K562 (cell line): Measurements from ENCODE around the gene SLC25A26. TPM values are rescaled to one million over a fixed set of nuclear protein-coding genes. Genes with fewer than 3 reads are reported as not detected.

Experiments
- ATAC-seq: fragments of 200-7000 bp; cut with Tn5 transposase; 3 replicates; pipeline ENCODE4 v1.9.1; 2020; ENCODE audit warnings: moderate library complexity
- BruUV-seq: library from RNA; stranded (reverse); fragments of 400-500 nt; replicated peaks from 2 replicates; lab custom pipeline; 2021; lab: Mats Ljungman, UMichigan
- CTCF ChIA-PET: fragments of 300-600 bp; formaldehyde crosslinking; extraction: SDS; loops from one replicate; lab custom pipeline; 2021; ENCODE audit warnings: low intra/inter-chr PET ratio; lab: Yijun Ruan, JAX
- POLR2A ChIA-PET: fragments of 300-600, 350-650 bp; sonication (Branson Sonifier 250); formaldehyde crosslinking; extraction: SDS; loops from one replicate; lab custom pipeline; 2021; ENCODE audit warnings: antibody characterized with exemption, inconsistent platforms; lab: Yijun Ruan, JAX
- DNase-seq, 4 experiments: peaks; one replicate each; pipeline versions ENCODE4 v3.0.0 to v3.0.0-alpha.2; 2011 to 2018; ENCODE audit warnings: low spot score in 3 of 4, mixed read lengths in 3 of 4; ENCODE audit errors: extremely low read depth in 1 of 4
- FAIRE-seq: peaks from 2 replicates; lab custom pipeline; 2011; peaks lifted over from hg19 to GRCh38; lab: Jason Lieb, UNC
- H2AFZ ChIP-seq: 2 replicates; pipeline ENCODE4 v1.6.0; 2011; ENCODE audit warnings: low read depth, low read length, control low read depth, inconsistent platforms
- H3K27ac ChIP-seq: fragments of 200-600 bp; 3 replicates; pipeline ENCODE4 v1.8.0; 2011; ENCODE audit warnings: low read depth, mild to moderate bottlenecking, control low read depth, inconsistent platforms, low read length, moderate library complexity, mixed read lengths; ENCODE audit errors: extremely low read depth
- H3K27me3 ChIP-seq, 2 experiments: fragments of 300-600 bp in 1 of 2; 2 replicates in 1 of 2; 3 replicates in 1 of 2; pipeline versions ENCODE4 v1.6.0 to v1.8.0; 2011; ENCODE audit warnings: inconsistent platforms in 2 of 2, low read length in 2 of 2, mild to moderate bottlenecking in 1 of 2, mixed read lengths in 1 of 2, moderate library complexity in 1 of 2; ENCODE audit not compliant: control insufficient read depth in 2 of 2, insufficient read depth in 2 of 2
- H3K36me3 ChIP-seq: fragments of 300-600 bp; 3 replicates; pipeline ENCODE4 v1.8.0; 2011; ENCODE audit warnings: mild to moderate bottlenecking, low read length, inconsistent platforms; ENCODE audit not compliant: control insufficient read depth, insufficient read depth
- H3K4me1 ChIP-seq, 2 experiments: fragments of 200-600 bp in 1 of 2; replicated peaks in 1 of 2; 2 replicates in 1 of 2; 3 replicates in 1 of 2; pipeline versions ENCODE4 v1.5.1 to v1.8.0; 2011; ENCODE audit warnings: inconsistent platforms in 2 of 2, low read length in 2 of 2, mild to moderate bottlenecking in 1 of 2, mixed read lengths in 1 of 2, moderate library complexity in 1 of 2; ENCODE audit not compliant: control insufficient read depth in 2 of 2, insufficient read depth in 2 of 2
- H3K4me2 ChIP-seq: 2 replicates; pipeline ENCODE4 v1.6.1; 2011; ENCODE audit warnings: low read length, control low read depth, inconsistent platforms, mixed read lengths; ENCODE audit not compliant: insufficient read depth
- H3K4me3 ChIP-seq: fragments of 200-600 bp; sonication (generic), shearing (Covaris generic); 2 replicates; pipeline ENCODE4 v1.5.1; 2016; ENCODE audit warnings: control low read depth, inconsistent platforms
- H3K79me2 ChIP-seq: fragments of 200-600 bp; 3 replicates; pipeline ENCODE4 v1.8.0; 2011; ENCODE audit warnings: low read length, inconsistent platforms; ENCODE audit not compliant: control insufficient read depth, insufficient read depth
- H3K9ac ChIP-seq, 2 experiments: 2 replicates each; pipeline versions ENCODE4 v1.6.0 to v1.6.1; 2011; ENCODE audit warnings: low read depth in 2 of 2, low read length in 2 of 2, control low read depth in 1 of 2, inconsistent platforms in 1 of 2, mild to moderate bottlenecking in 1 of 2, mixed read lengths in 1 of 2; ENCODE audit not compliant: insufficient read depth in 1 of 2
- H3K9me1 ChIP-seq: one replicate; pipeline ENCODE4 v1.6.0; 2011; ENCODE audit warnings: inconsistent platforms, mild to moderate bottlenecking, low read length, moderate library complexity; ENCODE audit not compliant: control insufficient read depth, insufficient read depth
- H3K9me3 ChIP-seq: replicated peaks from 2 replicates; pipeline ENCODE4 v1.5.1; 2011; ENCODE audit warnings: low read depth, low read length, inconsistent platforms; ENCODE audit not compliant: control insufficient read depth, insufficient read depth
- H4K20me1 ChIP-seq: replicated peaks from 2 replicates; pipeline ENCODE4 v1.6.1; 2011; ENCODE audit warnings: low read length, inconsistent platforms, mixed read lengths; ENCODE audit not compliant: control insufficient read depth, insufficient read depth
- ARID2 ChIP-seq: fragments of 450-650 bp; IDR thresholded peaks from 2 replicates; pipeline ENCODE4 v1.6.1; 2017; ENCODE audit warnings: antibody characterized with exemption, mild to moderate bottlenecking
- BCL6 ChIP-seq: fragments of 250-450 bp; sonication (Bioruptor Pico); IDR thresholded peaks from 2 replicates; pipeline ENCODE4 v1.4.0; 2020
- BMI1 ChIP-seq: fragments of 150-350 bp; IDR thresholded peaks from 2 replicates; pipeline ENCODE4 v1.6.1; 2014; ENCODE audit warnings: low read length
- DEAF1 ChIP-seq: fragments of 450-650 bp; formaldehyde crosslinking; IDR thresholded peaks from 2 replicates; pipeline ENCODE4 v1.4.0; 2020; ENCODE audit warnings: mild to moderate bottlenecking, moderate library complexity
- GATAD2A ChIP-seq: fragments of 450-650 bp; IDR thresholded peaks from 2 replicates; pipeline ENCODE4 v1.6.1; 2017
- HEY1 ChIP-seq: fragments of 250-450 bp; sonication (Bioruptor Pico); IDR thresholded peaks from 2 replicates; pipeline ENCODE4 v1.5.0; 2020; ENCODE audit warnings: mild to moderate bottlenecking, moderate library complexity, borderline replicate concordance
- HOXB6 ChIP-seq: fragments of 250-450 bp; sonication (Bioruptor Pico); IDR thresholded peaks from 2 replicates; pipeline ENCODE4 v1.5.1; 2022; ENCODE audit warnings: mild to moderate bottlenecking, borderline replicate concordance
- KLF13 ChIP-seq: fragments of 450-650 bp; IDR thresholded peaks from 2 replicates; pipeline ENCODE4 v1.6.1; 2016; ENCODE audit warnings: missing genetic modification characterization, low read depth, mild to moderate bottlenecking, missing compliant biosample characterization, moderate library complexity, borderline replicate concordance
- LARP7 ChIP-seq: fragments of 450-650 bp; IDR thresholded peaks from 2 replicates; pipeline ENCODE4 v1.6.1; 2016
- LCOR ChIP-seq: sonication (generic); formaldehyde crosslinking; IDR thresholded peaks from 2 replicates; pipeline ENCODE4 v1.8.0; 2022; ENCODE audit warnings: mild to moderate bottlenecking, missing genetic modification reagents
- NCOA4 ChIP-seq: fragments of 450-650 bp; IDR thresholded peaks from 2 replicates; pipeline ENCODE4 v1.6.1; 2018; ENCODE audit warnings: mild to moderate bottlenecking; ENCODE audit not compliant: partially characterized antibody
- POLR2B ChIP-seq: fragments of 450-650 bp; IDR thresholded peaks from 2 replicates; pipeline ENCODE4 v1.6.1; 2018; ENCODE audit warnings: low read depth; ENCODE audit not compliant: partially characterized antibody
- SMARCB1 ChIP-seq: IDR thresholded peaks from 2 replicates; pipeline ENCODE4 v1.6.1; 2011; ENCODE audit warnings: improper control_type of control experiment, low read depth; ENCODE audit not compliant: insufficient read length
- ZBTB1 ChIP-seq: sonication (generic); formaldehyde crosslinking; IDR thresholded peaks from 2 replicates; pipeline ENCODE4 v1.8.1; 2023; ENCODE audit warnings: missing genetic modification reagents, low read depth, mild to moderate bottlenecking, borderline replicate concordance
- ZBTB8A ChIP-seq: fragments of 450-650 bp; IDR thresholded peaks from 2 replicates; pipeline ENCODE4 v1.6.1; 2018; ENCODE audit warnings: mild to moderate bottlenecking, moderate library complexity; ENCODE audit not compliant: partially characterized antibody
- ZC3H11A ChIP-seq: IDR thresholded peaks from 2 replicates; pipeline ENCODE4 v1.6.1; 2012; ENCODE audit warnings: low read depth, low read length, improper control_type of control experiment
- ZKSCAN3 ChIP-seq: fragments of 250-450 bp; sonication (Bioruptor Pico); IDR thresholded peaks from 2 replicates; pipeline ENCODE4 v1.4.0; 2020
- ZNF217 ChIP-seq: sonication (generic); formaldehyde crosslinking; IDR thresholded peaks from 2 replicates; pipeline ENCODE4 v1.8.0; 2022; ENCODE audit warnings: mild to moderate bottlenecking, missing genetic modification reagents
- ZNF253 ChIP-seq: fragments of 250-450 bp; sonication (Bioruptor Pico); conservative IDR thresholded peaks from 2 replicates; pipeline ENCODE4 v1.6.1; 2021; ENCODE audit warnings: mild to moderate bottlenecking
- ZNF384 ChIP-seq: IDR thresholded peaks from 2 replicates; pipeline ENCODE4 v1.6.1; 2012; ENCODE audit warnings: low read depth, low read length, improper control_type of control experiment
- WGBS: fragments of 100-300 bp; shearing (Covaris generic); methylation state at CpG from one replicate; pipeline ENCODE4 v1.1.6; 2016; ENCODE audit warnings: low coverage, mixed read lengths; ENCODE audit not compliant: insufficient coverage; ENCODE audit errors: missing lambda C conversion rate; 5-methylcytosine and 5-hydroxymethylcytosine counted together
- in situ Hi-C: fragments of 300-500 bp; cut with MboI; formaldehyde crosslinking; loops from 4 replicates; pipeline ENCODE4 v1.15.0; 2018; ENCODE audit warnings: inconsistent platforms, mixed read lengths
- intact Hi-C: fragments of 100-400 bp; cut with micrococcal nuclease; formaldehyde crosslinking; loops from 2 replicates; pipeline ENCODE4 v1.14.2; 2022
- polyA plus RNA-seq, 8 experiments: library from polyadenylated mRNA; depleted of rRNA in 4 of 8; stranded (reverse) in 5 of 8; unstranded in 3 of 8; fragments of >200 nt; fragmentation: Nextera tagmentation in 2 of 8; fragmentation: Illumina TruSeq in 1 of 8; extraction: Ambion mirVana in 2 of 8; extraction: Trizol in 1 of 8; gene quantifications; 2 replicates each; pipeline versions ENCODE4 v1.2.1 to v1.2.3, GENCODE V29; 2011 to 2014; ENCODE audit warnings: inconsistent platforms in 1 of 8, missing spikeins in 1 of 8
- total RNA-seq, 7 experiments: library from RNA; depleted of rRNA in 6 of 7; stranded (reverse); fragments of >200 nt in 6 of 7; fragmentation: Illumina TruSeq in 2 of 7; extraction: Trizol in 2 of 7; gene quantifications; 2 replicates each; pipeline versions ENCODE4 v1.2.1 to v1.2.3, GENCODE V29; 2011 to 2021; ENCODE audit warnings: low replicate concordance in 1 of 7
- TF ChIP-seq, protein P1 (sequence below), 3 experiments: IDR thresholded peaks in 2 of 3; conservative IDR thresholded peaks in 1 of 3; 2 replicates each; pipeline ENCODE4 v1.5.1; 2011 to 2012; ENCODE audit warnings: low read length in 3 of 3, mild to moderate bottlenecking in 3 of 3, control low read depth in 2 of 3, improper control_type of control experiment in 1 of 3, inconsistent platforms in 1 of 3, low read depth in 1 of 3, mixed read lengths in 1 of 3, moderate library complexity in 1 of 3; ENCODE audit not compliant: insufficient read depth in 2 of 3

The SLC25A26 gene
- total and polyA plus RNA-seq, 9 of the 15 experiments (the other 6 are each of a cell fraction or from before 2014, with no cell fraction given): 7.2 to 29.1 (median 12.6) TPM

DNA sequence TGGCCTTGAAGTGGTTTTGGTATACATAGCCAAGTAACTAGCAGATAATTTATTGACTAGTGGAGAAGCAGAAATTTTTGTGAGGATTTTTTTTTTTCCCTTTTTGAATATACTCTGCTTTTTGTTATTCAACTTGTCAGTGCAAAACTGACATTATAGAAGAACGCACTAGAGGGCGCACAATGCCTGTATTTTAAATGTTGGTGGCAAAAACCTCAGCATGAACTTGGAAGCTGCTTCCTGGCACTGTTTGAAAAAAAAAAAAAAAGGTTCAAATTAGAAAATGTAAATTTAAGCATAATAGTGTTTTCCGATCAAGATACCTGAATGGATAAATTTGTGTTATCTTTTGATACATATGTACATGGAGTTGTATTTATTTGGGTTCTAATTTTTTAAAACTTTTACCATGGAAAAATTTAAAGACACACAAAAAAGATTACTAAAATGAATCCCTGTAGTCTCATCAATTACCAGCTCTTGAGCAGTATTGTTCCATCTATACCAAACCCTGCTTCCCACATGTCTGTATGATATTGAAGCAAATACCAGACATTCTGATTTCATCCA, 56.0 kb downstream of the SLC25A26 start (continued):
- TF ChIP-seq, protein P1, sequence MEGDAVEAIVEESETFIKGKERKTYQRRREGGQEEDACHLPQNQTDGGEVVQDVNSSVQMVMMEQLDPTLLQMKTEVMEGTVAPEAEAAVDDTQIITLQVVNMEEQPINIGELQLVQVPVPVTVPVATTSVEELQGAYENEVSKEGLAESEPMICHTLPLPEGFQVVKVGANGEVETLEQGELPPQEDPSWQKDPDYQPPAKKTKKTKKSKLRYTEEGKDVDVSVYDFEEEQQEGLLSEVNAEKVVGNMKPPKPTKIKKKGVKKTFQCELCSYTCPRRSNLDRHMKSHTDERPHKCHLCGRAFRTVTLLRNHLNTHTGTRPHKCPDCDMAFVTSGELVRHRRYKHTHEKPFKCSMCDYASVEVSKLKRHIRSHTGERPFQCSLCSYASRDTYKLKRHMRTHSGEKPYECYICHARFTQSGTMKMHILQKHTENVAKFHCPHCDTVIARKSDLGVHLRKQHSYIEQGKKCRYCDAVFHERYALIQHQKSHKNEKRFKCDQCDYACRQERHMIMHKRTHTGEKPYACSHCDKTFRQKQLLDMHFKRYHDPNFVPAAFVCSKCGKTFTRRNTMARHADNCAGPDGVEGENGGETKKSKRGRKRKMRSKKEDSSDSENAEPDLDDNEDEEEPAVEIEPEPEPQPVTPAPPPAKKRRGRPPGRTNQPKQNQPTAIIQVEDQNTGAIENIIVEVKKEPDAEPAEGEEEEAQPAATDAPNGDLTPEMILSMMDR (IDR thresholded peaks at IDR 0.05 in 2 of 3, conservative IDR thresholded peaks at IDR 0.05 in 1 of 3; ENCODE audit: insufficient read depth in 2 of 3, low read depth in 1 of 3, low read length in 3 of 3): peak; percentile 38 to 65 (median 45); a peak in 4 of 6 replicates
- TF ChIP-seq ZBTB8A: no peak
- TF ChIP-seq ARID2: 0 out of 2 replicates have a peak, but pooled peaks have one; percentile 18
- peak; percentile 83 for TF ChIP-seq ZNF384
- TF ChIP-seq ZNF253: no peak
- 0 out of 2 replicates have a peak, but pooled peaks have one; percentile 24 for TF ChIP-seq DEAF1 (CRISPR knock-in tag)

GRCh38 chr3:66279168-66279567, 58.4 kb downstream of the SLC25A26 start:
- Histone ChIP-seq H3K4me1 (no peaks in the 10 kb centered on the region), H3K27ac (no peak overlapping the region), H3K79me2 (no peaks in the 10 kb centered on the region), H3K4me2 (no peak overlapping the region), H2AFZ (no peak overlapping the region), H3K9me3 (no peaks in the 10 kb centered on the region), H3K9me1 (no peaks in the 10 kb centered on the region), H3K27me3 (no peaks in the 10 kb centered on the region), H3K4me3 (no peak overlapping the region), H3K9ac (no peak overlapping the region), H3K36me3 (no peaks in the 10 kb centered on the region), H4K20me1 (no peaks in the 10 kb centered on the region)
- intact Hi-C loops (loop anchor here (5.0 kb wide), 1 partner anchor 98 kb away; no protein-coding TSS in a partner anchor), in situ Hi-C loops (loop anchor here (5.0 kb wide), 1 partner anchor 538 kb away; no protein-coding TSS in a partner anchor)
- WGBS: 50% methylated on average over 1 of the region's 1 CpG
- no peak for DNase-seq
- BruUV-seq: no TSS peak
- ATAC-seq: no peak
- ChIA-PET POLR2A (no interaction called here), CTCF (no interaction called here)
- no peak for FAIRE-seq
- no peak for TF ChIP-seq GATAD2A
- no peak for TF ChIP-seq ZBTB1 (CRISPR knock-in tag)
- TF ChIP-seq LCOR: no peak
- TF ChIP-seq ZC3H11A: no peak
- no peak for TF ChIP-seq BMI1
- TF ChIP-seq ZNF217 (CRISPR knock-in tag): no peak
- TF ChIP-seq POLR2B: no peak
- TF ChIP-seq KLF13 (tag): no peak
- TF ChIP-seq SMARCB1: no peak
- no peak for TF ChIP-seq LARP7
- TF ChIP-seq HEY1 (CRISPR knock-in tag): no peak
- TF ChIP-seq BCL6 (CRISPR knock-in tag): no peak
- TF ChIP-seq NCOA4: no peak
- no peak for TF ChIP-seq ZKSCAN3 (CRISPR knock-in tag)
- no peak for TF ChIP-seq HOXB6 (CRISPR knock-in tag)
